Measurements from ENCODE around the gene RAB3A. TPM values are rescaled to one million over a fixed set of nuclear protein-coding genes. Genes with fewer than 3 reads are reported as not detected.

Gene RAB3A
- total and polyA plus RNA-seq, 3 experiments from 2014 or later, result 0.59 to 3.8 (median 2.9) TPM

DNA sequence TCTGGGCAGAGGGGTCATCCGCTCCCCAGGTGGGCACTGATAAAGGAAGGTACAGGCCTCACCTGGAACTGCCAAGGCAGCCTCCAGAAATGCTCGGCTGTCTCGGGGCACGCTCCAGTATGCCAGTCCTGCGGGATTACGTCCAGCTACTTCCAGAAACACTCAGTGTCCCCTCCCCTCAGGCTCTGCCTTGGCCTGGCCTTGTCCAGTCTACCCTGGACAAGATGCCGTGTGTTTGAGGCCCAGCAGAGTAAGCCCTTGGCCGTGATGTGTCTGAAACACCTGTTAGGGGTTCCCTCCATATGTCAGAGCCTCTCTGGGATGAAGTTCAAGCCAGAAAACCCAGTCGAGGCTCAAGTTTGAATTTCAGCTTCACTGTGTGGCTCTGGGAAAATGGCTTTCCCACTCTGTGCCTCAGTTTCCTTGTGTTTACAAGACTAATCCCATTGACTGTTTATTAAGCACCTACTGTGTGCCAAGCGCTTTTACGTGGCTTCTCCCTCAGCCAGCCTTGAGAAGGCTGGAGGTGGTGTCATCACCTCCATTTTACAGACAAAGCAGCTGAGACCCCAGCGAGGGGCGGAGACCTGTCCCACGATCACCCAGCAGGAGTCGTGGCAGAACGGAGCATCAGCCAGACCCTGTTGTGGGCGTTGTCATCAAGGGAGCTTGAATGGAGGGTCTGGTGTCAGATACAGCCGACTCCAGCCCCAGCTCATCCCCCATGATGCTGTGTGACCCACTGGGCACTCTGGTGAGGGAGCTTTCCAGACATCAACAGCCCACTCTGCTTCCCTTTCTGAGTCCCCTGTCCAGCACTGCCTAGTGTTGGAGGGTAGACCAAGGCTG lies 52.8 kb downstream of the RAB3A start:
- POLR2A ChIA-PET, result interaction anchor here (1.0 to 2.2 kb wide), 4 partner anchors 10 to 142 kb away, joined by 3 to 20 read pairs (median 6); no protein-coding TSS in a partner anchor
- peak overlapping the region; percentile 41 to 92 (median 87) for H3K4me3 Mint-ChIP-seq
- H3K4me1 Mint-ChIP-seq, result peaks cover 24 to 32% (median 31%) of the 10 kb centered on the region in 3 donors
- no peaks in the 10 kb centered on the region for H3K27me3 ChIP-seq (ENCODE audit: insufficient read depth, low read length, poor library complexity, severe bottlenecking)
- CTCF ChIA-PET, result interaction anchor here (0.8 to 2.7 kb wide), 14 partner anchors 8 to 153 kb away, joined by 3 to 22 read pairs (median 4); partner anchors contain the start of genes ARRDC2 and RAB3A
- no peaks in the 10 kb centered on the region for H3K27me3 Mint-ChIP-seq
- no peaks in the 10 kb centered on the region for H3K9me3 ChIP-seq (ENCODE audit: low read length)
- H3K4me1 ChIP-seq (ENCODE audit: insufficient read depth, low read length), result peaks cover 21% of the 10 kb centered on the region
- peaks cover 0 to 38% (median 5%) of the 10 kb centered on the region in 3 donors for H3K36me3 Mint-ChIP-seq
- peak overlapping the region; percentile 39 to 98 (median 94) for H3K27ac Mint-ChIP-seq
- H3K27ac ChIP-seq (ENCODE audit: low read depth, low read length), result no peak overlapping the region
- H3K36me3 ChIP-seq (ENCODE audit: insufficient read depth, low read length), result peaks cover 9% of the 10 kb centered on the region
- H3K9me3 Mint-ChIP-seq, result no peaks in the 10 kb centered on the region
- no peak overlapping the region for H3K4me3 ChIP-seq (ENCODE audit: low read length)
- no peak for DNase-seq

GRCh38 chr19:18149596-18149975 lies 54.3 kb downstream of the RAB3A start:
- Histone ChIP-seq H3K36me3 (ENCODE audit: insufficient read depth, low read length) (peaks cover 21% of the 10 kb centered on the region), H3K27me3 (ENCODE audit: insufficient read depth, low read length, poor library complexity, severe bottlenecking) (no peaks in the 10 kb centered on the region), H3K27ac (ENCODE audit: low read depth, low read length) (no peak overlapping the region), H3K4me3 (ENCODE audit: low read length) (no peak overlapping the region), H3K4me1 (ENCODE audit: insufficient read depth, low read length) (peaks cover 20% of the 10 kb centered on the region), H3K9me3 (ENCODE audit: low read length) (no peaks in the 10 kb centered on the region)
- H3K36me3 Mint-ChIP-seq, result peaks cover 0 to 50% (median 5%) of the 10 kb centered on the region in 3 donors
- H3K4me3 Mint-ChIP-seq, result peak overlapping the region in 1 of 7 donors; percentile 20
- H3K27ac Mint-ChIP-seq, result peak overlapping the region in 3 of 8 donors; percentile 56 to 78 (median 64)
- ChIA-PET CTCF (interaction anchor here (1.0 to 1.2 kb wide), 2 partner anchors 18 to 36 kb away, joined by 3 read pairs; no protein-coding TSS in a partner anchor), POLR2A (interaction anchor here (0.7 kb wide), 1 partner anchor 59 kb away, joined by 4 read pairs; no protein-coding TSS in a partner anchor)
- H3K9me3 Mint-ChIP-seq, result no peaks in the 10 kb centered on the region
- no peak for DNase-seq
- H3K27me3 Mint-ChIP-seq, result no peaks in the 10 kb centered on the region
- peaks cover 24 to 31% (median 28%) of the 10 kb centered on the region in 3 donors for H3K4me1 Mint-ChIP-seq

- Mint-ChIP-seq H3K4me3 (no peak overlapping the region), H3K27ac (peak overlapping the region in 3 of 8 donors; percentile 8 to 77 (median 45)), H3K4me1 (peaks cover 11 to 21% (median 17%) of the 10 kb centered on the region in 3 donors), H3K36me3 (peaks cover 0 to 67% (median 5%) of the 10 kb centered on the region in 3 donors), H3K27me3 (no peaks in the 10 kb centered on the region), H3K9me3 (no peaks in the 10 kb centered on the region)
- no peak overlapping the region for H3K27ac ChIP-seq (ENCODE audit: low read depth, low read length)
- H3K27me3 ChIP-seq (ENCODE audit: insufficient read depth, low read length, poor library complexity, severe bottlenecking), result no peaks in the 10 kb centered on the region
- H3K4me1 ChIP-seq (ENCODE audit: insufficient read depth, low read length), result peaks cover 11% of the 10 kb centered on the region
- DNase-seq, result no peak
- peaks cover 36% of the 10 kb centered on the region for H3K36me3 ChIP-seq (ENCODE audit: insufficient read depth, low read length)
- POLR2A ChIA-PET, result no interaction called here
- CTCF ChIA-PET, result no interaction called here
- H3K4me3 ChIP-seq (ENCODE audit: low read length), result no peak overlapping the region
- no peaks in the 10 kb centered on the region for H3K9me3 ChIP-seq (ENCODE audit: low read length)
Measured at GRCh38 chr19:18147396-18147795, 56.4 kb downstream of the RAB3A start.

Other genes with a start within 250 kb of the RAB3A start
- under 1 TPM; 0.13 to 0.15 TPM for gene KCNN1, start 236.9 kb downstream of the RAB3A start, total RNA-seq
- not detected for gene KCNN1, start 236.9 kb downstream of the RAB3A start, polyA plus RNA-seq
- gene ARRDC2, start 195.9 kb downstream of the RAB3A start, total RNA-seq, result 10 to 100 TPM; 33.5 to 37.1 TPM
- gene ARRDC2, start 195.9 kb downstream of the RAB3A start, polyA plus RNA-seq, result 45.8 TPM
- gene IL12RB1, start 117.1 kb downstream of the RAB3A start, total RNA-seq, result 10 to 100 TPM; 18.9 to 19.6 TPM
- gene IL12RB1, start 117.1 kb downstream of the RAB3A start, polyA plus RNA-seq, result 43.2 TPM
- 10 to 100 TPM; 15.0 to 15.9 TPM for gene MAST3, start 106.3 kb downstream of the RAB3A start, total RNA-seq
- 18.6 TPM for gene MAST3, start 106.3 kb downstream of the RAB3A start, polyA plus RNA-seq
- 10 to 100 TPM; 17.7 to 17.9 TPM for gene PIK3R2, start 50.9 kb downstream of the RAB3A start, total RNA-seq
- 5.7 TPM for gene PIK3R2, start 50.9 kb downstream of the RAB3A start, polyA plus RNA-seq
- 10 to 100 TPM; 33.3 to 34.5 TPM for gene IFI30, start 30.2 kb downstream of the RAB3A start, total RNA-seq
- 10.9 TPM for gene IFI30, start 30.2 kb downstream of the RAB3A start, polyA plus RNA-seq
- 10 to 100 TPM; 24.2 to 24.6 TPM for gene MPV17L2, start 10.8 kb downstream of the RAB3A start, total RNA-seq
- gene MPV17L2, start 10.8 kb downstream of the RAB3A start, polyA plus RNA-seq, result 12.6 TPM
- not detected for gene PDE4C, start 22.4 kb upstream of the RAB3A start, total RNA-seq
- gene PDE4C, start 22.4 kb upstream of the RAB3A start, polyA plus RNA-seq, result not detected
- 1 to 10 TPM; 1.3 TPM for gene IQCN, start 70.4 kb upstream of the RAB3A start, total RNA-seq
- 0.31 TPM for gene IQCN, start 70.4 kb upstream of the RAB3A start, polyA plus RNA-seq
- gene JUND, start 77.6 kb upstream of the RAB3A start, total RNA-seq, result 100 to 1,000 TPM; 300 to 327 TPM
- gene JUND, start 77.6 kb upstream of the RAB3A start, polyA plus RNA-seq, result 174 TPM
- 100 to 1,000 TPM; 351 to 373 TPM for gene LSM4, start 119.0 kb upstream of the RAB3A start, total RNA-seq
- gene LSM4, start 119.0 kb upstream of the RAB3A start, polyA plus RNA-seq, result 154 TPM
- 10 to 100 TPM; 27.3 to 27.7 TPM for gene PGPEP1, start 136.6 kb upstream of the RAB3A start, total RNA-seq
- gene PGPEP1, start 136.6 kb upstream of the RAB3A start, polyA plus RNA-seq, result 12.2 TPM
- gene GDF15, start 182.1 kb upstream of the RAB3A start, total RNA-seq, result under 1 TPM; 0.28 to 0.29 TPM
- gene GDF15, start 182.1 kb upstream of the RAB3A start, polyA plus RNA-seq, result not detected
- gene LRRC25, start 193.6 kb upstream of the RAB3A start, total RNA-seq, result under 1 TPM; 0.26 to 0.31 TPM
- not detected for gene LRRC25, start 193.6 kb upstream of the RAB3A start, polyA plus RNA-seq
- 100 to 1,000 TPM; 111 to 131 TPM for gene SSBP4, start 215.4 kb upstream of the RAB3A start, total RNA-seq
- 108 TPM for gene SSBP4, start 215.4 kb upstream of the RAB3A start, polyA plus RNA-seq
- gene ISYNA1, start 234.1 kb upstream of the RAB3A start, total RNA-seq, result 10 to 100 TPM; 18.2 to 20.3 TPM
- 33.2 TPM for gene ISYNA1, start 234.1 kb upstream of the RAB3A start, polyA plus RNA-seq